Stimulated activated CD4-positive, alpha-beta T cell treated with anti-CD3 and anti-CD28 coated beads, Interleukin-2, amount 100 ng/mL, for 24 hours (primary cell): ENCODE measurements around the gene CLEC1A.

Experiments used
- DNase-seq, 2 donors: peaks; one replicate each; pipeline ENCODE4 v3.0.0-alpha.2; 2020

CLEC1A gene

GRCh38 chr12:10101042-10101579 lies 2.3 kb upstream of the CLEC1A start:
- DNase-seq, result no peak

DNA sequence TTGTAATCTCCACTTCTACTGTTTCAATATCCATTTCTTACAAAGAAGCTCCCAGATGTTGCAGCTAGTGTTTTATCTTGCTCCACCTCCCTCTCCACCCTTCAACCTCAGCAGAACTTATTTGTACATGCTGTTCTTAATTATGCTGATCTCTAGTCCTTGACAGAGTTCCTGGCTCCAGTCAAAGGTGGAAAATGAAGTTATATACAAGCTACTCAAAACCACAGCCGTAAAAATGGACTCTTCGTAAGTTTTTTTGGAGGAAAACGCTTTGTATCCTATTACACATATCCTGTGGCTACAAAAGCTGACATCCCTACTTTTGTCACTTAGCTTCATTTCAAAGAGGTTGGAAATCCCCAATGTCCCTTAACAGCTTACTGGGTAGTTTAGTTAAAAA lies 1.3 kb downstream of the CLEC1A start:
- no peak for DNase-seq

- no peak for DNase-seq
These were observed 2.8 kb downstream of the CLEC1A start for GRCh38 chr12:10095971-10096370.

DNA sequence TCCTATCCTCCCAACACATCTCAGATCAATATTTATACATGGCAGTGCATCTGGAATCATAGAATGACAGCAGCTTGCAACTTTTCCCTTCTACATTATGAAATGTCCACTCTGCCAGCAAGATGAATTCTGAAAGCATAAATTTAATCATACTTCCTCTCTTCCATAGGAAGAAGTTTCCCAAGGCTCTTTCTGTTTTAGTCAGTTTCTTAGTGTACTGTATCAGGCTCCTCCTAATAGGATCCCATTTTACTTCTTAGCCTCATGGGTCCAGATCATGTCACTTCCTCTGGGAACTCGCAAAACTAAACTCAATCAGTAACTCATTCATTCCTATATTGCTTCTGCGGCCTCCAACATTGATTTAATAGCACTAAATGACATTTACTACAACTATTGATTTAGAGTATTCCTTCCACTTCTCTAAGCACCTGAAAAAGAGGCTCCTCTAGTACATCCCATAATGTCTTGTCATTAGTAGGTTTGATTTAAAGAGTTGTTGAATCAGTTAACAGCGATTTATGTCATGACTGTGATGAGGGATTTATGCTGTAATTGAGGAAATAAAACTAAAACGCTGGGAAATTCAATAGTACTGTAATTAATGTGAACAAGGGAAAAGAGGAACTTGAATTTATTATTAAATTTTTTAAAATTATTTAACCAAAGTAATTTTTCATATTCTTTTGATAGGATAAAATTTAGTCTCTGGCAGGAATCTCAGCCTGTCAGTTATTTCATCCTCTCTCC lies 4.0 kb downstream of the CLEC1A start:
- DNase-seq, result no peak

DNA sequence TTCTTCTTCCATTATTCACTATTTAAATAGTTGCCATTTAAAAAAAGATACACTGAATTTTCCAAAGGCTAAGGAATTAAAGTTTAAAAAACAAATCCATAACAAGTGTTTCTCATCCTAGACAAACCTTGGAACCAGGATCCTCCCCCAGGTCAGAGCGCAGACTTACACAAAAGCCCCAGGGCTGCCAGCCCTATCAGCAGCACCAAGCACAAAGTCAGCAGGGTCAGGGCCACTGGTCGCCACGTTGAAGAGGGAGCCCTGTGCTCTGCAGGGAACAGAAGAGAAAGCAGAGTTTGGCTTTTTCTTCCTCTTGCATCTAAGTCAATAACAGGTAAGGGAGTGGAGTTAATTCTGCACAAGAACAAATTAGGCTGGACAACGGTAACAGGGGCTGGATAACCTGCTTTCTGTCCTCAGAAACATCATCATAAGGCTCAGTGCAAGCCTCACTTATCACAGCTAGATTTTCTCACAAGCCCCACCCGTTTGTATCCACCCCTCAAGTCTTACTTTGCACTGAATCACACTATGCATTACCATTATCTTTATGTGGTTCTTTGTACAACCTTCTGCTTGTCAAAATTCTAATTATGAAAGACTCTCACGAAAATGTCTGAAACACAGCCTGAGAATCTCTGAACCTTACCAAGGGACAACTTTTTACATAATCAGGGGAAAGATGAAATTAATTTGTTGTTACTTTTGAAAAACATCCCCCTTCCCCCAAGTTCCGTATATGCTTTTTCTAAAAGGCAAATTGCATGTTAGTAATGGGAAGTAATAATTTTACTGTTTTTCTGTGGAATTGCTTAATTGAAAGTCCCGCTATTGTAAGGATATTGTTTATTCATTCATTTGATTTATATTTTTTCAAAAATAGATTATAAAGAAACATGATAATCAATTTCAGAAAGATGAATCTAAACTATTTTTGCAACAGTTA lies 9.6 kb downstream of the CLEC1A start:
- DNase-seq, result no peak

GRCh38 chr12:10088031-10088430 lies 10.8 kb downstream of the CLEC1A start:
- no peak for DNase-seq

DNA sequence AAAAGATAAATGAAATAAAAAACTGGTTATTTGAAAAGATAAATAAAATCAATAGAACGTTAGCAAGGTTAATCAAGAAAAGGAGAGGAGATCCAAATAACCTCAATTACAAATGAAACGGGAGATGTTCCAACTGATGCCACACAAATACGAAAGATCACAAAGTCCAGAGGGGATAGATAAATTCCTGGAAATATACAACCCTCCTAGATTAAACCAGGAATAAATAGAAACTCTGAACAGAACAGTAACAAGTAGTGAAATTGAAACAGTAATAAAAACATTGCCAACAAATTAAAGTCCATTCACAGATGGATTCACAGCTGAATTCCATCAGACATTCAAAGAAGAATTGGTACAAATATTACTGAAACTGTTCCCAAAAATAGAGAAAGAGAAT lies 12.4 kb downstream of the CLEC1A start:
- DNase-seq, result no peak

DNA sequence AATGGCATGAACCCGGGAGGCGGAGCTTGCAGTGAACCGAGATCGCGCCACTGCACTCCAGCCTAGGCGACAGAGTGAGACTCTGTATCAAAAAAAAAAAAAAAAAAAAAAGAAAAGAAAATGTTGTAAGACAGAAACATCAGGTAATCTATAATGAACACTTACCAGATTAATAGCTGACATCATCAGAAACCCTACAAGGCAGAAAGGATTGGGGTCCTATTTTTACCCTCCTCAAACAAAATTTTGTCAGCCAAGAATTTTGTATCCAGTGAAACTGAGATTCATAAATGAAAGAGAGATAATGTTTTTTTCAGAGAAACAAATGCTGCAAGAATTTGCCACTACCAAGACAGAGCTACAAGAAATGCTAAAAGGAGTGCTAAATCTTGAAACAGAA lies 14.1 kb downstream of the CLEC1A start:
- DNase-seq, result no peak

- no peak for DNase-seq
These were observed 16.5 kb downstream of the CLEC1A start for GRCh38 chr12:10082117-10082874.

DNA sequence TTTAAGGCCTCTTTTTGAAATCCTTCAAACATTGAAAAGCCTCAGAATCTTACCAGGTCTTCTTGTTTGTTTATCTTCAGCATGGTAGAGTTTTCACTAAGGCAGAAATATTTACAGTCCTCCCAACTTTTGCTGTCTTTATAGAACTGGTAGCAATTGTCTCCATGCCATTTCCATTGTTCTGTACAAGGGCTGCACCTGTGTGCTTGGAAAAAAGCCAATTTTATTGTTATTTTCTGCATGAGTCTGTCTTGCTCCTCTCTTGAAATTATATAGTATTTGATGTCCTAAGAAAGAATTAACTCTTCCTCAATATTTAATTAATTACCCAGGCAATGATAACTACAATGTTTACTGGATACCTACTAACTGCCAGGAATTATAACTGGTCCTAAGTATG lies 23.3 kb downstream of the CLEC1A start:
- no peak for DNase-seq

- no peak for DNase-seq
These were observed 25.5 kb downstream of the CLEC1A start for GRCh38 chr12:10073261-10073660.

- no peak for DNase-seq
These were observed 26.7 kb downstream of the CLEC1A start for GRCh38 chr12:10072131-10072530.

GRCh38 chr12:10070380-10070779 lies 28.4 kb downstream of the CLEC1A start:
- no peak for DNase-seq

GRCh38 chr12:10069976-10070375 lies 28.8 kb downstream of the CLEC1A start:
- DNase-seq, result no peak

DNA sequence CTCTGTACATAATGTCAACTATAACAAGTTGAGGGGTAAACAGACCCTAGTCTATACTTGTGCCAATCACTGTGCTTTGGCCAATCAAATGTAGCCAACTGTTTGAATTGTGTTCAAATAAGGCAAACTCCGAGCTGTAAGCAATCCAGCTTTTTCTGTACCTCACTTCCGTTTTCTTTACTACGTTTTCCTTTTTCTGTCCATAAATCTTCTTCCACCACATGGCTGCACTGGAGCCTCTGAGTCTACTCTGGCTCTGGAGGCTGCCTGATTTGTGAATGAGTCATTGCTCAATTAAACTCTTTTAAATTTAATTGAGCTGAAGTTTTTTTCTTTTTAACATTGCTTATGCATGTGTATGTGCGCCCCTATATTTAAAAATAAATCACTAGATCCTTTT lies 29.7 kb downstream of the CLEC1A start:
- DNase-seq, result no peak

- no peak for DNase-seq
These were observed 30.1 kb downstream of the CLEC1A start for GRCh38 chr12:10068644-10069043.

- no peak for DNase-seq
These were observed 30.8 kb downstream of the CLEC1A start for GRCh38 chr12:10067942-10068341.

DNA sequence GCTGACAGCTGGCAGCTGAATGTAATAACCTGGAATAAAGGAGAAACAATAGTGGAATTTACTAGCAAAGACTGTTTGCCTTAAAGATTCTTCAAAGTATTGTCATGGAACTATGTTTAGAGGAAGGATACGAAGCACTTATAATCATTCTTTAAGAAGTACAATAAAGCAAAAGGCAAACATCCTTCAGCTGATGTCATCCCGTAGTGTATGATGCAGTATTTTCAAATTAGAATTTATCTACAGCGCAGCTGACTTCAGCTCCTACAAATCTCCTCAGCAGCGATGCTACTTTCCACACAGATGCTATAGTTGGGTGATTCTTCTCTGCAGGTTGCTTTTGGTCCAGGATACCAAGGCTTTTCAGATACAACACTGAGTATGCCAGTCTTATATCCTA lies 31.5 kb downstream of the CLEC1A start:
- DNase-seq, result no peak

- no peak for DNase-seq
These were observed 33.5 kb downstream of the CLEC1A start for GRCh38 chr12:10065241-10065640.

DNA sequence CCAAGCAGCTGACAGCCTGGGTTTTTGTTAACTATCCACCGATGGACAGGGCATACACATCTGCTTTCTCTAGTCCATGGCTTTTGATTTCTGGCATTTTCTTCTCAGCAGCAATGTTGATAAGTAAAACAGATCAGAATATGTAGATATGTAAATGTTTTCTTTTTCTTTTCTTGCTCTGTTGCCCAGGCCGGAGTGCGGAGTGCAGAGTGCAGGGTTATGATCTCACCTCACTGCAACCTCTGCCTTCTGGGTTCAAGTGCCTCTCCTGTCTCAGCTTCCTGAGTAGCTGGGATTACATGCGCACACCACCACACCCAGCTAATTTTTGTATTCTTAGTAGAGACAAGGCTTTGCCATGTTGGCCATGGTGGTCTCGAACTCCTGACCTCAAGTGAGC lies 40.4 kb downstream of the CLEC1A start:
- no peak for DNase-seq

DNA sequence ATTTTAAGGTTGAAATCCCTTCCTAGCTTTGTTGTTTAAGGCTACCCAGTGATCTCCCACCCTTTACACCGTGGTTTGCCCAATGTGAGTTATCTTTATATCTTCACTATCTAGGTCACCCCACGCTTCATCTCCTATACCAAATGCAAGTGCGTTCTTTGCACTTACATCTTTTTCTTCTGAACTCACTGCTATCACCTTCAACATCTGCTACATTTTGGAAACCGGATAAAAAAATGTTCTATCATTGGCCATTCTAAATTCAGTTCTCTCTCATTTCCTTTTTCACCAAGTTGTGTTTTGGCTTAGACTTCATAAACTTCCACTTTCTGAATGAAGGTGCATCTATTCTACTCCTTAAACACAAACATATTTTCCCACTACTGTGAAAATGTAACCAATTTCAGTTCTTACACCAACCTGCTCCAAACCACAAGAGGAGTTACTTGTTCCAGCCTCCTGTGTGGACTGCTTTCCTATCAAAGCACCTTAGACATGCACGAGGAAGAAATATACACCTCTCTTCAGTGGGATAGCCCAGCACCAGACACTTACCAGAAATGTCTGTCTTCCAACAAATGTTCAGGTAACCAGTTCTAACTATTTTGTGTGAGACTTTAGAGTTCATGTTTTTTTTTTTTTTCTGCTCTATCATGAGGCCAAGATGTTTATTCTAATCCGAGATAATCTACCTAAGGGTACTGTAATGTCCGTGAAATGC lies 46.4 kb downstream of the CLEC1A start:
- DNase-seq, result no peak

GRCh38 chr12:10048526-10048925 lies 50.3 kb downstream of the CLEC1A start:
- DNase-seq, result no peak
